Dermis blood vessel endothelial cell (primary cell): ENCODE measurements around the gene PLXNB2. TPM values are rescaled to one million over a fixed set of nuclear protein-coding genes. Genes with fewer than 3 reads are reported as not detected.

Experiments
- DNase-seq: peaks from one replicate; pipeline ENCODE4 v3.0.0; 2010
- total RNA-seq: library from RNA; depleted of rRNA; stranded (reverse); fragments of >200 nt; gene quantifications from 2 replicates; pipeline ENCODE4 v1.2.3, GENCODE V29; 2014

Gene PLXNB2
- total RNA-seq, 1 donor from 2014 or later = 96.1 TPM

DNA sequence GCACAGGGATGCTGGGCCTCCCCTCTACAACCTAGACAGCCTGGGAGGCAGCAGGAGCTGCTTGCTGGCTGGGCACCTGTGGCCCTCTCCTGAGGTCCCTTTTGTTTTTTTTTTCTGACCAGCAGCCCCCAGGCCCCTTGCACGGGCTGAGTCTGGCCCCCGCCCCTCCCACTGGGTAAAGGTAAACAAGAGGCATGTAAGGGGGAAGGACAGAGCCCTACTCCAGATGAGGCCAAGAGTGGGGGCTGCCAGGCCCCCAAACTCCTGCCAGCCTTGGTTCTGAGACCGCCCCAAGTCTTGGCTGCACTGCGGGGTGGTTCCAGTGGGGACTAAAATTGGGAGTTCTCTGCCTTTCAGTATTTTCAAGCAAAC is 9.2 kb downstream of the PLXNB2 start:
- no peak for DNase-seq

DNA sequence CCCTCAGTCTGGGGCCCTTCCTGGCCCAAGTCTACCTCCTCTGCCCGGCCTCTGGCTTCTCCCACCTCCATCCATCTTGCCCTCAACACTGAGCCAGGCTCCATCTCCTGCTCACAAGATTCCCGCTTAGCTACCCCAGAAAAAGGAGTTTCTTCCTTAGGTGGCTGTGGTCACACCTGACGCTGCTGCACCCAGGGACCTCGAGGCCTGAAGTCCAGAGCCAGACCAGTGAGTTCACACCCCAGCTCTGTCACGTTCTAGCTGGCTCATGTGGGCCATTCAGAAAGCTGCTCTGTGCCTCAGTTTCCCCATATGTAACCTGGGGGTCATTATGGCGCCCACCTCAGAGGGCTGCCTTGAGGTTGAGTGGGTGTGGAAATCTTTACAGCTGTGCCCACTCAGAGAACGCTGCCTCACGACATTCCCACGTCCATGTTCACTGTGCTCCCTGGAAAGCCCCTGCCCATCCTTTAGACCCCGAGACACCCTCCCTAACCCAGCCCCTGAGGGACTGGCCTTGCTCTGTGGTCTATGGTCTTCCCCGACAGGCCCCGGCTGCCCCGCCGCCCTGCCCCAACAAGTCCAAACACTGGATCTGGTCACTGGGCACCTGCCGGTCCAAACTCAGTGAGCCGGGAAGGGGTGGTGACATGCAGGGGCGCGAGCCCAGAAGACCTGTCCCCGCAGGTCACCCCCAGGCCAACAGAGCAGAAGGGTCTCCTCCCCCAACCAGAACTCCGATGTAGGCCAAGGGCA is 9.8 kb downstream of the PLXNB2 start:
- DNase-seq = no peak

- no peak for DNase-seq
Observed at GRCh38 chr22:50296658-50297490, 10.6 kb downstream of the PLXNB2 start.

DNA sequence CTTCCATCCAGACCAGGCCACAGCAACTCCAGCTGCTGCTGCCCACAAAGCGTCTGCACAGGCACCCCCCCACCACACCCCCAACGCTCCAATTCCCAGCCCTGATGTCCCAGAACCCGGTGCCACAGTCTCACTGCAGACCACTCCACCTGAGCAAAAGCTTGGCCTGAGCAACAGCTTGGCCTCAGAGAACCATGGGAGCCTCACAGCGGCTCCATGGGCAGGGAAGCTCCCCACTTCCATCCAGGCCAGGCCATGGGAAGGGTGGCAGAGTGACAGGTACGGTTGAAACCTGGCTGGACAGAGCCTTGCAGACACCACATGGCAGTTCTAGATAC is 13.2 kb downstream of the PLXNB2 start:
- DNase-seq = no peak

GRCh38 chr22:50293441-50294318 is 13.8 kb downstream of the PLXNB2 start:
- peak; percentile 71 for DNase-seq

DNA sequence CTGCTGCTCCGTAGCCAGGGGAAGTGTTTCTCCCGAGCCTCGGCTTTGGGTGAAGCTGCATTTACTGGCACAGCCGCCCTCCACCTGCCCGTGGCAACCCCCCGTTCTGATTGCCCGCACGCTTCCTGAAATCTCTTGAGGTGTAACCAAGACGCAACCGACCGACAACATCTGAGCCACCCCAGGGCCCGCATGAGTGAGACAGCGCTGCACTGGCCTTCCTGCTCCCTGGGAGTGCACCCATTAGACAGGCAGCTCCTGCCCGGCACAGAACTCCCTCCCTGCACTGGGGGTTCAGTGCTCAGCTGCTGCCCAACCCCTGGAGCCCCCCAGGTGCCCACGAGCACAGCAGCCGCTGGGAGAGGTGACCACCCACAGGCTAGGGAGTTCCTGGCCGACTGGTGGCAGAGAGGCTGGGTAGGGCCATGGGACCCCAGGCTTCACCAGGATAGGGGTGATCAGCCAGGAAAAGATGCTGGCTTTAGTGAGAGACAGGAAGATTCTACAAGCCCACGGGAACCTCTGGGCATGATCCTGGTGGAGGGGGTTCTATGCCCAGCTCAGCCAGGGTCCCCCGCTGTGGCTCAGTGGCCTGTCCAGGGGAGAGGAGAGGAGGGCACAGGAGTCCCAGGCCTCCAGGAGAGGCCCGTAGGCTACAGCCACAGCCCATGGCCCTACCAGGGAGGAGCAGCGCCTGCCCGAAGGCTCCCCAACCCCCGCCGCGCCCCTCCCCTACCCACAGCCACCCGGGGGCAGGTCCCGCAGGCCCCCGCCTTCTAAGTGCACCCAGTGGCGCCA is 14.6 kb downstream of the PLXNB2 start:
- DNase-seq = no peak

DNA sequence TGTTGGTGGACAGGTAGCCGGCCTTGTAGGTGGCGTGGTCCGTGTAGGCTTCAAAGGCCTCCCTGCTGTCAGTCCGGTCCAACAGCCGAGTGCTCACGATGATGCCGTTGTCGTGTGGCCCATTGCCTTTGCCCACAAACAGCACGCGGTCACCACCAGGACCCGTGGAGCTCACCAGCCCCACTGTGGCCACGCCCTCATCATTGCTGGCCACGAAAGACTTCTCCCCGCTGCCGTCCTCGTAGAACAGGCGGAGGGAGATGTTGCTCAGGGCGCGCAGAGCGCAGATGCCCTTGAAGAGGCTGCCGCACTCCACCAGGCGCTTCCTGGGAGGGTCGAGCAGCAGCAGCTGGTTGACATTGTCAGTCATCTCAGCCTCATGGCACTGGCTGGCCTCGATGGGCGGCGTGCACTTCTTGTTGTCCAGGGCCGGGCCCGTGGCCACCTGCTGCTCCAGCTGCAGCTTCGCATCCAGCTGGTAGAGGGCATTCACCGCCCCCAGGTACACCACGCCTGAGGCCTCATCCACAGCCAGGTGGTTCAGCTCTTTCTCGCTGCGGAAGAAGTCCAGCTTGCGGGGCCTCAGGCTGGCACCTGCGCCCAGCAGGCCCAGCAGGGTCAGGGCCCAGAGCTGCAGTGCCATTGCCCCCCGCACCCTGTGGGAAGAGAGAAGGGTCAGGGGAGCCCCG is 17.4 kb downstream of the PLXNB2 start:
- no peak for DNase-seq

DNA sequence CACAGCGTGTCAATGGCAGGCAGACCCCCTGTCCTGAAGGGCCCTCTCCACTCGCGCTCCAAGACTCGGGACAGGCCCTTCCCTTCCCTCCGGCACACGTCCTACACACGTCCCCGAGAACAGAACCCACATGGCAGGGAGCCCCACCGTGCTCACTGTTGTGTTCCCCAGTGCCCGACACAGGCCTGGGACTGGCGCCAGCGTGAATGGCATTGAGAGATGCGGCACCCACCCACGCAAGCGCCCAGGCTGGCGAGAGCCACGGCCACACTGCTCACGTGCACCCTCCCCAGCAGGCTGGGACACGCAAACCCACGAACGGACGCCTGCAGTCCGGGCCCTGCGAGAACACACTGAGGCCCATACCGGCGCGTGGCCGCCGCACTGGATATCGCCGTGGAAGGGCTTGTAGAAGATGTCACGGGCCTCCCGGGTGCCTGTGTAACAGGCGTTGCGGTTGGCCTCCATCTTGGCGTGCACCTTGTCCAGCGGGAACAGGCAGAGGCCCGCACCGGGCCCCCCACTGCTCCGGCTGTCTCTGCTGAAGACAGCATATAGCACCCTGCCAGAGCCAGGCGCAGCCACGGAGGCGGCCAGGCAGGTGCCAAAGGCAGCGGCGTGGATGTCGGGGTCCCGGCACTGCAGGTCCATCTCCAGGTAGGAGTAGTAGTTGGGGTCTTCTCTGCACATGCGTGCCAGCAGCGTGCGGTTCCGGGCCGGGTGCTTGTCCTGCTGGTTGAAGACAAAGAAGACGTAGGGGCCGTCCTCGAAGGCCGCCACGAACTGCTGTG is 18.1 kb downstream of the PLXNB2 start:
- no peak for DNase-seq

DNA sequence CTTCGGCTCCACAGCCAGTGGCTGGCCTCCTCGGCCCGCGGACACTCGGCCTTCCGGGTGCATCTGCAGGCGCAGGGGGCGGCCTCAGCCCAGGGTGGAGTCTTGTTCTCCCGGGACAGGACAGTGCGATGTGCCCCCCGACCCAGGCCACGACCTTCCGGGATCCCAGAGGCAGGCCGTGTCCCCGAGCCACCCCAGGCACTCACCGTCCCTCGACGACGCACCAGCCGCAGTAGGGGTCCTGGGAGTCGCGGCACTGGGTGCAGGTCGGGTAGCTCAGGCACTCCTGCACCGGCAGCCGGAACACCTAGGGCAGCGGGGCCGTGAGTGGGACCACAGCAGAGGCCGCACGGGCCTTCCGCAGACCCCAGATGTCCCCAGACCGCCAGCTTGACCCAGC is 19.7 kb downstream of the PLXNB2 start:
- no peak for DNase-seq

GRCh38 chr22:50286701-50287318 is 20.6 kb downstream of the PLXNB2 start:
- no peak for DNase-seq

DNA sequence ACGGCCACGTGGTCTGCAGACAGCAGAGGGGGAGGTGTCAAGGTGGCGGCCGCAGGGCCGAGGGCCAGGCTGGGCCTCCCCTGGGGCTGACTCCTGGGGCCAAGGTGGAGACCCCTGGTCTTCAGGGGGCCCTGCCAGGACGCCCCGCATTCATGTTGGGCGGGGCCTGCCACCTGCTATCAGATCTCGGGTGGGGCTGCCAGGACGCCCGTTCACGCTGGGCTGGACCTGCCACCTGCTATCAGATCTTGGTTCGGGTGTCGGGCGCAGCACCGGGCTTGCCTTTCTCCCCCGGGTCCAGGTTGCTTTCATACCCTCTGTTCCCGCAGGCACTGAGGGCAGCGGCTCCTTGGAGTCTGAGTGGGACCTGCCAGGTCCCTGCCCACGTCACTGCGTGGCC is 21.2 kb downstream of the PLXNB2 start:
- no peak for DNase-seq

- DNase-seq = no peak
Observed at GRCh38 chr22:50285568-50286229, 21.7 kb downstream of the PLXNB2 start.

DNA sequence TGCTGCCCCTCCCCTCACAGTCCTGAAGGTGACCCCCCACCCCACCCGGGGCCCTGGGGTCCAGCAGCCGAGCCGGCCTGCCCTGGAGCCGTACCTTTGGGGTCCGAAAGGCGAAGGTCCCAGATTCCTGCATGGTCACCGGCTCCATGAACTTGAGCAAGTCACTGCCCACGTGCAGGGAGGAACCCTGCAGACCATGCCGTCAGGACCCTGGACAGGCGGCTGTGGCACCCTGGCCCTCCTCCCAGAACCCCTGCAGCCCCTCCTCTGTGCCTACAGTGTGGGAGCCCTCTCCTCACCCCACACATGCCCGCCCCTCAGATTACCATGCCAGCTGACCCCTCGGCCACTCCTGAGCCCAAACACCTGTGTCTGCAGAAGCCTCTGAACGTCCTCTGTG is 23.0 kb downstream of the PLXNB2 start:
- DNase-seq = no peak

- DNase-seq = no peak
Observed at GRCh38 chr22:50283821-50284220, 23.6 kb downstream of the PLXNB2 start.

DNA sequence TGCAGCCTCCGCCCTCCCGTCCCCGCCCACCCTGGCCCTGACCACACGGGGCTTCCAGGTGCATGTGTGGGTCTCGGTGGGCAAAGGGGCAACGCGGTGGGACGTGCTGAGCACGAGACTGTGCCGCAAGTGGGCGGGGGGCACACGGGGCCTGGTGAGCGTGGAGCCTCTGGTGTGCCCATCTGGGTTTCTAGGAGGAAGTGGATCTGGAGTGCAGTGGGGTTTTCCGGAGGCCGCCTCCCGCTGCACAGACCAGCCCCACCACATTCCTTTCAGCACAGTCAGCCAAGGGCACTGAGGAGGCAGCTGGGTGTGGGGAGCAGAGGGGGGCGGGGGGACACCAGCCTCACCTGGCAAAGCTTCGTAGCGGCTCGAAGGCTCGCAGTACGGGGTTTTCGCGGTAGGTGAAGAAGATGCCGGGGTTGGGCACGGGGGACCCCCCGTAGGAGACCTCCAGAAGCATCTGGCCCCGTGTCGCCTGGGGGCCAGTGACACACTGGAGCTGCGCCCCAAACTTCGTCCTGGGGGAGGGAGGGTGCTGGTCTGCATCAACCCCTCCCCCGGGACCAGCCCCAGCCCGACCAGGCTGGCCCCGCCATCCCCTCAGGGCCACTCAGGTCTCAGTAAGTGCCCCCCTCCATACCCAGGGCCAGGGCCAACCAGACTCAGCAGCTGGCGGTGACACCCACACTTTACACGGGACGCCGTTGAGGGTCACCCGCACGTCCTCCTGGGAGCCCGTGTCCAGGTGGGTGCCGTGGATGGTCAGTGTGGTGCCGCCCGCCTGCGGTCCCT is 24.9 kb downstream of the PLXNB2 start:
- peak; percentile 44 for DNase-seq

GRCh38 chr22:50281957-50282356 is 25.5 kb downstream of the PLXNB2 start:
- no peak for DNase-seq

- no peak for DNase-seq
Observed at GRCh38 chr22:50281384-50281760, 26.1 kb downstream of the PLXNB2 start.

DNA sequence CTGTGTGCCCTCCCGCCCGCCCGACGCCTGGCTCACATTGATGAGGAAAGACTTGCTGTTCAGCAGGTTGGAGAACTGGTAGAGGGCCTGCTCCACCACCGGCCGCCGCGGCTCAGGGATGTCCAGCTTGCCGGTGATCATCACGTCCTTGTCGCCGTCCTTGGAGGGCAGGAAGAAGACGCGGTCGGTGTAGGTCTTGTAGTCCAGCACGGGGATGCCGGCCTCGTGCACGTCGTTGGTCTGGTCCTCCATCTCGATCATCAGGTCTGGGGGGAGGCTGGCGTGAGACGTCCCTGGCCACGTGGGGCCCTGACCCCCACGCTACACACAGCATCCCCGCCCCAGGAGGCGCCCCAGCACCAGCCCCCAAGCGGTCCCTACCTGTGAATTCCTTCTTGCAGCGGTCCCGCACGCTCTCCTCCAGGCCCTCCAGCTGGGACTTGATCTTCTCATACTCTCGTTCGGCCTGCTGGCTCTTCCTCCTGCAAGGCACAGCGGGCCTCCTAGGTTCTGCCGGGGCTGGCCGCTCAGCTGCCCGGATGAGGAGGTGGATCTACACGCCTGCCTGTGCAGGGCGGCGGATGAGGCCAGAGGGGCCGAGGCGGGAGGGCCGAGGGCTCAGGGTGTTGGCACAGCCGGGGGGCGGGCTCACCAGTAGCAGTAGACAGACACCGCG is 26.6 kb downstream of the PLXNB2 start:
- no peak for DNase-seq
